Measurements from ENCODE around the gene ADAMTS16.
"Not testable (repeated sequence)": the region's sequence is repeated elsewhere in the genome, so short reads cannot be mapped to it uniquely, and the experiment has no call there.

Gene ADAMTS16, protein sequence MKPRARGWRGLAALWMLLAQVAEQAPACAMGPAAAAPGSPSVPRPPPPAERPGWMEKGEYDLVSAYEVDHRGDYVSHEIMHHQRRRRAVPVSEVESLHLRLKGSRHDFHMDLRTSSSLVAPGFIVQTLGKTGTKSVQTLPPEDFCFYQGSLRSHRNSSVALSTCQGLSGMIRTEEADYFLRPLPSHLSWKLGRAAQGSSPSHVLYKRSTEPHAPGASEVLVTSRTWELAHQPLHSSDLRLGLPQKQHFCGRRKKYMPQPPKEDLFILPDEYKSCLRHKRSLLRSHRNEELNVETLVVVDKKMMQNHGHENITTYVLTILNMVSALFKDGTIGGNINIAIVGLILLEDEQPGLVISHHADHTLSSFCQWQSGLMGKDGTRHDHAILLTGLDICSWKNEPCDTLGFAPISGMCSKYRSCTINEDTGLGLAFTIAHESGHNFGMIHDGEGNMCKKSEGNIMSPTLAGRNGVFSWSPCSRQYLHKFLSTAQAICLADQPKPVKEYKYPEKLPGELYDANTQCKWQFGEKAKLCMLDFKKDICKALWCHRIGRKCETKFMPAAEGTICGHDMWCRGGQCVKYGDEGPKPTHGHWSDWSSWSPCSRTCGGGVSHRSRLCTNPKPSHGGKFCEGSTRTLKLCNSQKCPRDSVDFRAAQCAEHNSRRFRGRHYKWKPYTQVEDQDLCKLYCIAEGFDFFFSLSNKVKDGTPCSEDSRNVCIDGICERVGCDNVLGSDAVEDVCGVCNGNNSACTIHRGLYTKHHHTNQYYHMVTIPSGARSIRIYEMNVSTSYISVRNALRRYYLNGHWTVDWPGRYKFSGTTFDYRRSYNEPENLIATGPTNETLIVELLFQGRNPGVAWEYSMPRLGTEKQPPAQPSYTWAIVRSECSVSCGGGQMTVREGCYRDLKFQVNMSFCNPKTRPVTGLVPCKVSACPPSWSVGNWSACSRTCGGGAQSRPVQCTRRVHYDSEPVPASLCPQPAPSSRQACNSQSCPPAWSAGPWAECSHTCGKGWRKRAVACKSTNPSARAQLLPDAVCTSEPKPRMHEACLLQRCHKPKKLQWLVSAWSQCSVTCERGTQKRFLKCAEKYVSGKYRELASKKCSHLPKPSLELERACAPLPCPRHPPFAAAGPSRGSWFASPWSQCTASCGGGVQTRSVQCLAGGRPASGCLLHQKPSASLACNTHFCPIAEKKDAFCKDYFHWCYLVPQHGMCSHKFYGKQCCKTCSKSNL

DNA sequence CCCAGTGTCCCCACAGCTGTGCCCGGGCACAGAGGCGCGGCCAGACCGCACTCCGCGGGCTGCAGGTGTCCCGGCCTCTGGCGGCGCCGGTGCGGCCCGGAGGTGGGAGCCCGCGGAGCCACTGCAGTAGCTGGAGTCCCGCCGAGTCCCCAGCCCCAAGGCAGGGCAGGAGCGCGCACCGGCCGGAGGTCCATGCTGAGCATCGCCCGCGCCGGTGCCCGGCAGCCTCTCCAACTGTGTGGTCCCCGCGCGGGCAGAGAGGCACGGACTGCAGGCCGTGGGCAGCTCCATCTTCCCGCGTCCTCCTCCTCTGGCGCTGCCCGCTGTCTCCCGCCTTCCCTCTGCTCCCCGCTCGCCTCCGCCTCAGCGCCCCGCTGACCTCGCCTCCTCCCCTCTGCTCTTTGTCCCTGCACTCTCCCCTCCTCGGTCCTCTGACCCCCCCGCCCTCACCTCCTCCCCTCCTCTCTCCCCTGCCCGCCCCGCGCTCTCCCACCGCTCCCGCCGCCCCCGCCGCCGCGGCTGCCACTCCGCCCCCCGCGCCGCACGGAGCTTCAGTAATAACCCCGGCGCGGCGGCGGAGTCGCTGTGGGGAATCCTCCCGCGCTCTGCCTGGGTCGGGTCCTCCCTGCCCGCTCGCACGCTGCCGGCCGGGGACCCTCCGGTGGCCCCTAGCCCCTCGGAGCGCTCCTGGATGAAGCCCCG lies at the start of gene ADAMTS16:
Gene ADAMTS16, plus strand, starts transcription at position 554 of the 702 bp plus-strand sequence. Its CDS starts 138 bp downstream, at position 692.
- no peak for DNase-seq

GRCh38 chr5:5092149-5092548 lies 48.0 kb upstream of the ADAMTS16 start:
- no peak for DNase-seq

- DNase-seq, result no peak
These were observed 39.5 kb upstream of the ADAMTS16 start for GRCh38 chr5:5100635-5101034.

- no peak for DNase-seq
These were observed 38.5 kb upstream of the ADAMTS16 start for GRCh38 chr5:5101676-5102075.

DNA sequence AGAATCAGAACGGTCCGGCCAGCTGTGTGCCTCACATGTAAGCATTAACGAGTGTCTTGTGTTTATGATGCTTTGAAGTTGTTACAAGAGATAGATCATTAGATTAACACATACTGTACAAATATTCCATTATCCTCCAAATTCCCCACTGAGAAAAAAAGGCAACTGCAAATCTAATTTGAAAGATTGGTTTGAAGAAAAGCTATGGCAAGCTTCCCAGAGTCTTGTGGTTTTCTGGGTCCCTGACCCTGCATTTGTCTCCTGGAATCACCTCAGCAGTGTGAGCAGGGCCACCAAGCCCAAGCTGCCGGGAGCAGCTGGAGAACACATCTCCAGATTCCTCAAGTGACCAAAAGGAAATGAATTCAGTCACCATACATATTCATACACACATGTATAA lies 36.9 kb upstream of the ADAMTS16 start:
- no peak for DNase-seq

- no peak for DNase-seq
These were observed 35.6 kb upstream of the ADAMTS16 start for GRCh38 chr5:5104550-5104949.

GRCh38 chr5:5105531-5105930 lies 34.6 kb upstream of the ADAMTS16 start:
- no peak for DNase-seq

GRCh38 chr5:5116956-5117355 lies 23.2 kb upstream of the ADAMTS16 start:
- no peak for DNase-seq

DNA sequence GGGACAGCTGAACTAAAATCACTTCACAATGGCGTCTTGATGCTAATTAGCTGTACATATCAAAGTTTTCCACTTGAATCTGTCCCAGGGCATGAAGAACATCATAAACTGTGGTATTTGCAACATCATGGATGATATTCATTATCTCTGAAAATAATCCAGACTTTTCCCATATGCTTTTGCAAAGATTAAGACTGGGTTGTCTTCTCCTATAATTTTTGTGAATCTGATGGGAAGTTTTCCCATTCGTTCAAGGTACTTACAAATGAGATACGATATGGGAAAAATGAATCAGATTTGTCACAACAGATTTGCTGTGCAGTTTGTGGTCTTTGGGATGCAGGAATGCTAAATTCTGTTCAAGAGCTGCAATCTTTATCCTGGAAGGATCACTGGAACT lies 17.4 kb upstream of the ADAMTS16 start:
- no peak for DNase-seq

- DNase-seq, result no peak
These were observed 15.9 kb upstream of the ADAMTS16 start for GRCh38 chr5:5124231-5124630.

- no peak for DNase-seq
These were observed 13.7 kb upstream of the ADAMTS16 start for GRCh38 chr5:5126444-5126843.

DNA sequence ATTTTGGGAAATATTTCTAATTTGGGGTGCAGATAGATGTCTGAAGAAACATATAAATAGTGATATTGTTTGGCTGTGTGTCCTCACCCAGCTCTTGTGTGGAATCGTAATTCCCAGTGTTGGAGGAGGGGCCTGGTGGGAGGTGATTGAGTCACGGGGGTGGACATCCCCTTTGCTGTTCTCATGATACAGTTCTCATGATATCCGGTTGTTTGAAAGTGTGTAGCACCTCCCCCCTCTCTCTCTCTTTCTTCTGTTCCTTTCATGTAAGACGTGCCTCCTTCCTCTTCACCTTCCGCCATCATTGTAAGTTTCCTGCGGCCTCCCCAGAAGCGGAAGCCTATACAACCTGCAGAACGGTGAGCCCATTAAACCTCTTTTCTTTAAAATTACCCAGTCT lies 11.4 kb upstream of the ADAMTS16 start:
- DNase-seq, result no peak

DNA sequence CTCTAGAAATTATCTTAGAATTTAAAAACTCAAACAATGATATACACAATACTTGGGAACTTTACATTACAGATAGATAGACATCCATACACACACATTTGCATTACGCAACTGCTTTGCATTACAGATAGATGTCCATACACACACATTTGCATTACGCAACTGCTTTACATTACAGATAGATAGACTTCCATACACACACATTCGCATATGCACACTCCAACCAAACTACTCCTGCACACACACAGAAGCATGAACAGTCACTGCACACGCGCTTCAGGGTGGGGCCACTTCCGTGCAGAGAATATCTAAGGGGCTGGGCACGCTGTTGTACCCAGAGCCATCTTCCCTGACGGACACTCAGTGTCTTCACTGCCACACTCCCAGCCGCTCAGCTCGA lies 7.9 kb upstream of the ADAMTS16 start:
- no peak for DNase-seq

DNA sequence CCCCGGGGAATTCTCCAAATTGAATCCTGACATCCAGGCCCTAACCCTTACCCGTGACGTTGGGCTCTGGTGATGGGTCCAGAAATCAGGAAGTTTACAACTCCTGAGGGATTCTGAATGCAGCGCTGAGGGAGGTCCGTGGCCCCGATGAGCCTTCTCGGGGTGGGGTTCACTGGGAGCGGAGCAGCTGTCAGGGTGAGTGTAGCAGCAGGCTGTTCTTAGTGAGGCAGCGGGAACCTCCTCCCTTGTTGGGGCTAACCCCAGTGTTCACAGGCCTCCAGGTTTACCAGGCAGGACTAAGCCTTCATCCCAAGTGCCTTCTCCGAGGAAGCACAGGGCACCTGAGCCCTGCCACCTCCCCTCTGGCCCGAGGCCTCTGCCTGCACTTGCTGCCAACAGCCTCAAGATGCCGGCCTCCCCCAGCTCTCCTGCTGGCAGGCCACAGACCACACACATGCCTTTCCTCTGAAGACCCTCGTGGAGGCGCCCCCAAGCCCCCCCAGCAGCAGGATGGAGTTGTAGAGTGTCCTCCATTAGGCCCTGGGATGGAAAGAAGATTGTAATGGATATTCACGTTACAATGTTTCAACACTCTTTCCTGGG lies 7.3 kb upstream of the ADAMTS16 start:
- no peak for DNase-seq

- DNase-seq, result no peak
These were observed 6.0 kb upstream of the ADAMTS16 start for GRCh38 chr5:5134107-5134506.

- no peak for DNase-seq
These were observed 4.0 kb upstream of the ADAMTS16 start for GRCh38 chr5:5135957-5136676.

GRCh38 chr5:5137851-5138250 lies 2.3 kb upstream of the ADAMTS16 start:
- not testable (repeated sequence) for DNase-seq

DNA sequence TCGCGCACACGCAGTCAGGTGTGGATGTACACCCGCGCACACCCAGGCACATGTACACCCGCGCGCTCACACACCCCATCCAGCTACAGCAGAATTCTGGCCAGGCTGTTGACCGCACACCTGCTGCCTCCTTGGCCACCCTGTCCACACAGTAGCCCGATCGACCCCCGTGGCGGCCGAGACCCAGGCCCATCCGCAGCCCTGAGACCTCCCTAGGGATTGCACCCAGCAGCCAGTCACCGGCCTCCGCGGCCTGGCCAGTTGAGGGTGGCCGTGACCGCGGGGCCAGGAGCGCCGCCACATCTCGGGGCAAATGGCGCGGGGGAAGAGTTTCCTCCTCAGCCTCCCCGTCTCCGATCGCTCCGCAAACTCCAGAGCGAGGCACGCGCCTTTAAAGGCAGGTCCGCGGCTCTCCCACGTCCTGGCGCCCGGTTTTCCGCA lies 774 bp upstream of the ADAMTS16 start:
- DNase-seq, result no peak

DNA sequence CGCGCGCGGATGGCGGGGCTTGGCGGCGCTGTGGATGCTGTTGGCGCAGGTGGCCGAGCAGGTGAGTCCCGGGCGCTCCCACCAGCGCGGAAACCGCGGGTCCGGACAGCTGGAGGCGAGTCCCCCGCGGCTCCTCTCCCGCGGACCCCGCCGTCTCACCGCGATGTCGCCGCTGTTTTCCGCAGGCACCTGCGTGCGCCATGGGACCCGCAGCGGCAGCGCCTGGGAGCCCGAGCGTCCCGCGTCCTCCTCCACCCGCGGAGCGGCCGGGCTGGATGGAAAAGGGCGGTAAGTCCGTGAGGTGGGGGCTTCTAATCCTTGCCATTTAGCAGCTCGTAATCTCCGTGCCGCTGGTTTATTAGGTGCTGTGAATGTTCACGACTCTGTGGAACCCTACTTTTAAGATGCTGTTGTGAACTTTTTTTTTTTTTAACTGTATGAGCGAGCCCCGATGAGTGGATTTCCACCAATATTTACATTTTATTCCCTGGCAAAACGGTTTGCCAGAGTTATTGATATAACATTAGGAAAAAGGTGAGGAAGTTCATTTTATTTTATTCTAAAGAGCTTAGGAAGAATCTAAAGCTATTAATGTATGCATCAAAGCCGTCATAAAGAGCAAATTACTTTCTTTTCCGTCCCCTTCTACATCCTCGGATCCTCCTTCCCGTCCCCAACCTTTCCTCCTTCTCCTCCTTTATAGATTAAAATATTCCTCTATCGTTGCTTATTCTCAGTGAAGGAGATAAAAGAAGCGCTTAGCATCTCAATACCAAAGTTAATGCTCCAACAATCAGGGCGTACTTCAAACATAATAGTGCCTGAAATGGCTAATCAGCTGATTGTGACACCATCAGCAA lies 579 bp downstream of the ADAMTS16 start:
- no peak for DNase-seq

GRCh38 chr5:5141339-5141599 lies 1.1 kb downstream of the ADAMTS16 start:
- no peak for DNase-seq
